ENCODE data around the gene CAB39L. TPM values are rescaled to one million over a fixed set of nuclear protein-coding genes. Genes with fewer than 3 reads are reported as not detected.

CAB39L gene
- total and polyA plus RNA-seq, 4 donors: 5.6 to 13.9 (median 10.0) TPM

GRCh38 chr13:49278211-49278610 lies 165.7 kb downstream of the CAB39L start:
- 46 to 81% methylated on average over 2 of the region's 2 CpGs for WGBS, 2 donors
- no peak overlapping the region for H3K9ac ChIP-seq (ENCODE audit: insufficient read depth in 1 of 2, low read length in 2 of 2)
- ATAC-seq (ENCODE audit: insufficient read depth, low FRiP score): no peak
- H3K9me3 ChIP-seq (ENCODE audit: control insufficient read depth in 4 of 4, insufficient read depth in 3 of 4, low read length in 3 of 4): no peaks in the 10 kb centered on the region
- no peak overlapping the region for H3K27ac ChIP-seq (ENCODE audit: low read depth in 1 of 2, low read length in 1 of 2)
- H3K27me3 ChIP-seq (ENCODE audit: control insufficient read depth in 3 of 3, insufficient read depth in 3 of 3, low read length in 2 of 3): no peaks in the 10 kb centered on the region
- no peak for TF ChIP-seq CTCF (IDR thresholded peaks at IDR 0.05; ENCODE audit: control extremely low read depth, extremely low read depth)
- no peaks in the 10 kb centered on the region for H3K4me1 ChIP-seq (ENCODE audit: control insufficient read depth in 5 of 5, insufficient read depth in 5 of 5, low read length in 5 of 5)
- H3K4me3 ChIP-seq: no peak overlapping the region
- no peak for DNase-seq
- H3K36me3 ChIP-seq (ENCODE audit: control insufficient read depth in 4 of 4, insufficient read depth in 4 of 4, low read length in 4 of 4): peaks cover 0 to 10% (median 3%) of the 10 kb centered on the region in 4 donors

GRCh38 chr13:49272296-49272695 lies 171.6 kb downstream of the CAB39L start:
- WGBS, 2 donors: 15 to 35% methylated on average over 2 of the region's 2 CpGs
- Histone ChIP-seq H3K9me3 (ENCODE audit: control insufficient read depth in 4 of 4, insufficient read depth in 3 of 4, low read length in 3 of 4) (no peaks in the 10 kb centered on the region), H3K36me3 (ENCODE audit: control insufficient read depth in 4 of 4, insufficient read depth in 4 of 4, low read length in 4 of 4) (peaks cover 0 to 7% (median 4%) of the 10 kb centered on the region in 4 donors), H3K27me3 (ENCODE audit: control insufficient read depth in 3 of 3, insufficient read depth in 3 of 3, low read length in 2 of 3) (no peaks in the 10 kb centered on the region), H3K4me1 (ENCODE audit: control insufficient read depth in 5 of 5, insufficient read depth in 5 of 5, low read length in 5 of 5) (no peaks in the 10 kb centered on the region), H3K9ac (ENCODE audit: insufficient read depth in 1 of 2, low read length in 2 of 2) (no peak overlapping the region), H3K4me3 (no peak overlapping the region), H3K27ac (ENCODE audit: low read depth in 1 of 2, low read length in 1 of 2) (no peak overlapping the region)
- TF ChIP-seq CTCF (IDR thresholded peaks at IDR 0.05; ENCODE audit: control extremely low read depth, extremely low read depth): no peak
- DNase-seq (no peak), ATAC-seq (ENCODE audit: insufficient read depth, low FRiP score) (no peak)

GRCh38 chr13:49271264-49271663 lies 172.6 kb downstream of the CAB39L start:
- no peak for ATAC-seq (ENCODE audit: insufficient read depth, low FRiP score)
- Histone ChIP-seq H3K36me3 (ENCODE audit: control insufficient read depth in 4 of 4, insufficient read depth in 4 of 4, low read length in 4 of 4) (peaks cover 0 to 7% (median 6%) of the 10 kb centered on the region in 4 donors), H3K27ac (ENCODE audit: low read depth in 1 of 2, low read length in 1 of 2) (no peak overlapping the region), H3K9me3 (ENCODE audit: control insufficient read depth in 4 of 4, insufficient read depth in 3 of 4, low read length in 3 of 4) (no peaks in the 10 kb centered on the region), H3K27me3 (ENCODE audit: control insufficient read depth in 3 of 3, insufficient read depth in 3 of 3, low read length in 2 of 3) (no peaks in the 10 kb centered on the region), H3K4me3 (no peak overlapping the region), H3K4me1 (ENCODE audit: control insufficient read depth in 5 of 5, insufficient read depth in 5 of 5, low read length in 5 of 5) (no peaks in the 10 kb centered on the region), H3K9ac (ENCODE audit: insufficient read depth in 1 of 2, low read length in 2 of 2) (no peak overlapping the region)
- DNase-seq: no peak
- TF ChIP-seq CTCF (IDR thresholded peaks at IDR 0.05; ENCODE audit: control extremely low read depth, extremely low read depth): no peak
- WGBS, 2 donors: 36 to 42% methylated on average over 1 of the region's 1 CpG

- TF ChIP-seq CTCF (IDR thresholded peaks at IDR 0.05; ENCODE audit: control extremely low read depth, extremely low read depth): no peak
- no peaks in the 10 kb centered on the region for H3K4me1 ChIP-seq (ENCODE audit: control insufficient read depth in 5 of 5, insufficient read depth in 5 of 5, low read length in 5 of 5)
- no peak for ATAC-seq (ENCODE audit: insufficient read depth, low FRiP score)
- no peaks in the 10 kb centered on the region for H3K9me3 ChIP-seq (ENCODE audit: control insufficient read depth in 4 of 4, insufficient read depth in 3 of 4, low read length in 3 of 4)
- no peaks in the 10 kb centered on the region for H3K27me3 ChIP-seq (ENCODE audit: control insufficient read depth in 3 of 3, insufficient read depth in 3 of 3, low read length in 2 of 3)
- H3K27ac ChIP-seq (ENCODE audit: low read depth in 1 of 2, low read length in 1 of 2): no peak overlapping the region
- no peak overlapping the region for H3K4me3 ChIP-seq
- H3K36me3 ChIP-seq (ENCODE audit: control insufficient read depth in 4 of 4, insufficient read depth in 4 of 4, low read length in 4 of 4): peaks cover 6 to 11% (median 8%) of the 10 kb centered on the region in 4 donors
- no peak overlapping the region for H3K9ac ChIP-seq (ENCODE audit: insufficient read depth in 1 of 2, low read length in 2 of 2)
- DNase-seq: no peak
- 26 to 64% methylated on average over 2 of the region's 2 CpGs for WGBS, 2 donors
These were observed 178.0 kb downstream of the CAB39L start for GRCh38 chr13:49265822-49266221.

Measured in lung (tissue), 12 donors.